ENCODE measurements around the gene FRS2.

The FRS2 gene

GRCh38 chr12:69471667-69472385 is 1.6 kb downstream of the FRS2 start:
- H3K4me3 ChIP-seq (replicated peaks; ENCODE audit: low read depth, low read length): peak overlapping the region; percentile 94
- TF ChIP-seq CTCF (IDR thresholded peaks at IDR 0.05; ENCODE audit: low read length, missing control alignments): no peak
- no peak for DNase-seq (ENCODE audit: low read depth)

GRCh38 chr12:69473262-69473661 is 3.1 kb downstream of the FRS2 start:
- H3K4me3 ChIP-seq (replicated peaks; ENCODE audit: low read depth, low read length): peak overlapping the region; percentile 14
- DNase-seq (ENCODE audit: low read depth): no peak
- no peak for TF ChIP-seq CTCF (IDR thresholded peaks at IDR 0.05; ENCODE audit: low read length, missing control alignments)

GRCh38 chr12:69474456-69474855 is 4.3 kb downstream of the FRS2 start:
- DNase-seq (ENCODE audit: low read depth): no peak
- no peak for TF ChIP-seq CTCF (IDR thresholded peaks at IDR 0.05; ENCODE audit: low read length, missing control alignments)
- H3K4me3 ChIP-seq (replicated peaks; ENCODE audit: low read depth, low read length): no peak overlapping the region

- peak overlapping the region; percentile 18 for H3K4me3 ChIP-seq (replicated peaks; ENCODE audit: low read depth, low read length)
- TF ChIP-seq CTCF (IDR thresholded peaks at IDR 0.05; ENCODE audit: low read length, missing control alignments): no peak
- peak; percentile 82 for DNase-seq (ENCODE audit: low read depth)
Observed at GRCh38 chr12:69475237-69475975, 5.2 kb downstream of the FRS2 start.

- DNase-seq (ENCODE audit: low read depth): no peak
- no peak overlapping the region for H3K4me3 ChIP-seq (replicated peaks; ENCODE audit: low read depth, low read length)
- no peak for TF ChIP-seq CTCF (IDR thresholded peaks at IDR 0.05; ENCODE audit: low read length, missing control alignments)
Observed at GRCh38 chr12:69476276-69477017, 6.3 kb downstream of the FRS2 start.

GRCh38 chr12:69479675-69480074 is 9.5 kb downstream of the FRS2 start:
- no peak for DNase-seq (ENCODE audit: low read depth)
- TF ChIP-seq CTCF (IDR thresholded peaks at IDR 0.05; ENCODE audit: low read length, missing control alignments): no peak
- no peak overlapping the region for H3K4me3 ChIP-seq (replicated peaks; ENCODE audit: low read depth, low read length)

All from fibroblast of pulmonary artery (primary cell).